Measurements from ENCODE around the gene BRD9. TPM values are rescaled to one million over a fixed set of nuclear protein-coding genes. Genes with fewer than 3 reads are reported as not detected.
"Not testable (repeated sequence)": the region's sequence is repeated elsewhere in the genome, so short reads cannot be mapped to it uniquely, and the experiment has no call there.

Gene BRD9
- polyA plus RNA-seq (ENCODE audit: low read depth in 6 of 6): 10 to 100 TPM in 4 of 6 donors, 1 to 10 TPM in 2; 5.6 to 16.2 (median 12.5) TPM

GRCh38 chr5:892394-893136 lies at the start of gene BRD9, which contains the start of gene TRIP13:
TSS of gene BRD9 (minus strand) at chr5:892801. CDS start at chr5:892657, 144 bp downstream.
TSS of gene TRIP13 (plus strand) at chr5:892884. CDS start at chr5:892999, 115 bp downstream.
- DNase-seq (peak; percentile 84), ATAC-seq (ENCODE audit: low read depth in 2 of 2) (peak; percentile 99)
- Mint-ChIP-seq H3K4me3 (peak within 1 kb of the TSS; percentile 80 to 94 (median 88)), H3K27me3 (no peaks in the 10 kb centered on the region), H3K4me1 (peaks cover 10 to 16% (median 14%) of the 10 kb centered on the region in 3 donors), H3K9me3 (no peaks in the 10 kb centered on the region), H3K27ac (peak within 1 kb of the TSS in 5 of 6 donors; percentile 12 to 96 (median 75)), H3K36me3 (peaks cover 7 to 8% of the 10 kb centered on the region in 2 donors)

GRCh38 chr5:940741-941140 lies 48.1 kb upstream of the BRD9 start:
- ATAC-seq (ENCODE audit: low read depth in 2 of 2); H3K4me1 Mint-ChIP-seq; H3K27ac Mint-ChIP-seq; DNase-seq; H3K4me3 Mint-ChIP-seq; H3K36me3 Mint-ChIP-seq: not testable (repeated sequence)
- H3K27me3 Mint-ChIP-seq: peaks cover 34 to 64% (median 60%) of the 10 kb centered on the region in 3 donors
- H3K9me3 Mint-ChIP-seq: peaks cover 0 to 12% (median 3%) of the 10 kb centered on the region in 7 donors

- DNase-seq (no peak), ATAC-seq (ENCODE audit: low read depth in 2 of 2) (no peak)
- peaks cover 0 to 12% (median 4%) of the 10 kb centered on the region in 7 donors for H3K9me3 Mint-ChIP-seq
- H3K4me3 Mint-ChIP-seq: no peak overlapping the region
- peaks cover 0 to 5% of the 10 kb centered on the region in 2 donors for H3K36me3 Mint-ChIP-seq
- H3K27ac Mint-ChIP-seq: peak overlapping the region in 1 of 6 donors; percentile 43
- peaks cover 28 to 50% (median 47%) of the 10 kb centered on the region in 3 donors for H3K27me3 Mint-ChIP-seq
- H3K4me1 Mint-ChIP-seq: peaks cover 0 to 5% (median 5%) of the 10 kb centered on the region in 3 donors
Measured at GRCh38 chr5:939368-939767, 46.8 kb upstream of the BRD9 start.

- Mint-ChIP-seq H3K4me3 (no peak overlapping the region), H3K27me3 (peaks cover 13 to 35% (median 32%) of the 10 kb centered on the region in 3 donors), H3K9me3 (peaks cover 0 to 12% (median 4%) of the 10 kb centered on the region in 7 donors), H3K27ac (no peak overlapping the region), H3K4me1 (no peaks in the 10 kb centered on the region), H3K36me3 (no peaks in the 10 kb centered on the region)
- DNase-seq (no peak), ATAC-seq (ENCODE audit: low read depth in 2 of 2) (no peak)
Measured at GRCh38 chr5:937151-937924, 44.7 kb upstream of the BRD9 start.

- Mint-ChIP-seq H3K4me1 (no peaks in the 10 kb centered on the region), H3K27me3 (peaks cover 12 to 33% (median 31%) of the 10 kb centered on the region in 3 donors), H3K36me3 (no peaks in the 10 kb centered on the region), H3K4me3 (no peak overlapping the region), H3K27ac (no peak overlapping the region), H3K9me3 (peaks cover 0 to 8% (median 4%) of the 10 kb centered on the region in 7 donors)
- DNase-seq: no peak
- ATAC-seq (ENCODE audit: low read depth in 2 of 2): no peak
Measured at GRCh38 chr5:936149-937144, 43.8 kb upstream of the BRD9 start.

- Mint-ChIP-seq H3K27ac (no peak overlapping the region), H3K36me3 (no peaks in the 10 kb centered on the region), H3K9me3 (peaks cover 0 to 1% (median 0%) of the 10 kb centered on the region in 7 donors), H3K27me3 (peaks cover 5 to 27% (median 24%) of the 10 kb centered on the region in 3 donors), H3K4me1 (no peaks in the 10 kb centered on the region), H3K4me3 (no peak overlapping the region)
- DNase-seq (no peak), ATAC-seq (ENCODE audit: low read depth in 2 of 2) (no peak)
Measured at GRCh38 chr5:935510-936084, 43.0 kb upstream of the BRD9 start.

GRCh38 chr5:934381-934967 lies 41.9 kb upstream of the BRD9 start:
- H3K36me3 Mint-ChIP-seq; H3K4me3 Mint-ChIP-seq; DNase-seq; H3K27ac Mint-ChIP-seq; ATAC-seq (ENCODE audit: low read depth in 2 of 2); H3K4me1 Mint-ChIP-seq; H3K9me3 Mint-ChIP-seq: not testable (repeated sequence)
- H3K27me3 Mint-ChIP-seq: peaks cover 8 to 31% (median 22%) of the 10 kb centered on the region in 3 donors

- H3K4me1 Mint-ChIP-seq; DNase-seq; H3K36me3 Mint-ChIP-seq; ATAC-seq (ENCODE audit: low read depth in 2 of 2); H3K9me3 Mint-ChIP-seq; H3K27ac Mint-ChIP-seq; H3K4me3 Mint-ChIP-seq: not testable (repeated sequence)
- peaks cover 10 to 32% (median 25%) of the 10 kb centered on the region in 3 donors for H3K27me3 Mint-ChIP-seq
Measured at GRCh38 chr5:933951-934350, 41.4 kb upstream of the BRD9 start.

GRCh38 chr5:933251-933861 lies 40.8 kb upstream of the BRD9 start:
- peaks cover 15 to 37% (median 25%) of the 10 kb centered on the region in 3 donors for H3K27me3 Mint-ChIP-seq
- H3K27ac Mint-ChIP-seq: no peak overlapping the region
- H3K4me1 Mint-ChIP-seq: no peaks in the 10 kb centered on the region
- H3K36me3 Mint-ChIP-seq: no peaks in the 10 kb centered on the region
- no peak for ATAC-seq (ENCODE audit: low read depth in 2 of 2)
- H3K9me3 Mint-ChIP-seq: peaks cover 0 to 1% (median 0%) of the 10 kb centered on the region in 7 donors
- H3K4me3 Mint-ChIP-seq: no peak overlapping the region
- DNase-seq: no peak

GRCh38 chr5:932628-933250 lies 40.1 kb upstream of the BRD9 start:
- Mint-ChIP-seq H3K27me3 (peaks cover 20 to 44% (median 31%) of the 10 kb centered on the region in 3 donors), H3K9me3 (peaks cover 0 to 1% (median 0%) of the 10 kb centered on the region in 7 donors), H3K4me1 (no peaks in the 10 kb centered on the region), H3K36me3 (no peaks in the 10 kb centered on the region), H3K27ac (no peak overlapping the region), H3K4me3 (peak overlapping the region in 1 of 8 donors; percentile 14)
- DNase-seq: no peak
- no peak for ATAC-seq (ENCODE audit: low read depth in 2 of 2)

- ATAC-seq (ENCODE audit: low read depth in 2 of 2): no peak
- Mint-ChIP-seq H3K9me3 (peaks cover 0 to 1% (median 0%) of the 10 kb centered on the region in 7 donors), H3K4me1 (peaks cover 0 to 3% (median 0%) of the 10 kb centered on the region in 3 donors), H3K4me3 (no peak overlapping the region), H3K27me3 (peaks cover 24 to 49% (median 34%) of the 10 kb centered on the region in 3 donors), H3K27ac (no peak overlapping the region), H3K36me3 (no peaks in the 10 kb centered on the region)
- DNase-seq: no peak
Measured at GRCh38 chr5:932151-932627, 39.6 kb upstream of the BRD9 start.
